Measurements from ENCODE around the gene NMRAL1.
A peak's percentile ranks its signal among the peaks of the same experiment; 100 is the strongest.

The NMRAL1 gene

DNA sequence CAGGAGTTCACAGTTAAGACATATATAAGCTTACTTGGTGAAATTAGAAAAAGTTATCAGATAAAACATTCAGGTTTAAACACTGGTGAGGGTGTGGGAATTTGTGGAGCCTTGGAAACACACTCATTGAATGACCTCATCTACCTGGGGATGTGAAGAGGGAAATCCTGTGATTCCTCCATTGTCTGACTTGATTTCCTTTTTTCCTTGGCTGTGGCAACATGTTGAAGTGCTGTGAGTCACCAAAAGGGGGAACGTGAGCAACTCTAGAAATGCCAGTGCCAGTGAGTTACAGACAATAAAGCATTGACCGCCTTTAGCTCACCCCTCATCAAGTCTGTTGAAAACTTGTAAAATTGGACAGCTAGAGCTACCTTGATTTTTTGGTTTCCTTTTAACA, 3.5 kb upstream of the NMRAL1 start:
- POLR2A ChIA-PET = no interaction called here
- CTCF ChIA-PET = interaction anchor here (0.7 to 2.3 kb wide), 3 partner anchors 23 to 1510 kb away, joined by 3 to 6 read pairs (median 3); no protein-coding TSS in a partner anchor
- Histone ChIP-seq H3K4me1 (ENCODE audit: control insufficient read depth, insufficient read depth, low read length) (peaks cover 7% of the 10 kb centered on the region; the same call in 1 of the 2 replicates), H3K36me3 (ENCODE audit: control insufficient read depth in 2 of 2, insufficient read depth in 1 of 2, low read length in 2 of 2) (no peaks in the 10 kb centered on the region; a peak in 1 of 3 replicates), H3K4me3 (ENCODE audit: low read depth, low read length) (no peak overlapping the region), H3K9me3 (ENCODE audit: control insufficient read depth, insufficient read depth, low read depth, low read length) (no peaks in the 10 kb centered on the region), H3K27ac (ENCODE audit: extremely low read depth, low read depth, low read length) (no peak overlapping the region)
- TF ChIP-seq SETDB1 (IDR thresholded peaks at IDR 0.05; ENCODE audit: insufficient read length, low read length) (no peak), PRDM1 (tag by site-specific recombination; IDR thresholded peaks at IDR 0.05) (peak; percentile 84), ZNF549 (tag by site-specific recombination; IDR thresholded peaks at IDR 0.05) (no peak), ZNF155 (tag by site-specific recombination; IDR thresholded peaks at IDR 0.05) (no peak), ZNF302 (tag by site-specific recombination; IDR thresholded peaks at IDR 0.05; ENCODE audit: low read depth) (no peak), GLI2 (tag by site-specific recombination; IDR thresholded peaks at IDR 0.05; ENCODE audit: borderline replicate concordance, low read depth) (no peak), ZNF701 (tag by site-specific recombination; IDR thresholded peaks at IDR 0.05) (0 out of 2 replicates have a peak, but pooled peaks have one; percentile 63), ZNF211 (tag by site-specific recombination; IDR thresholded peaks at IDR 0.05; ENCODE audit: low read depth) (no peak), ZEB2 (tag by site-specific recombination; IDR thresholded peaks at IDR 0.05) (0 out of 2 replicates have a peak, but pooled peaks have one; percentile 35), ZNF133 (tag by site-specific recombination; IDR thresholded peaks at IDR 0.05) (no peak), SCRT2 (tag by site-specific recombination; IDR thresholded peaks at IDR 0.05) (0 out of 2 replicates have a peak, but pooled peaks have one; percentile 41), OSR2 (tag by site-specific recombination; IDR thresholded peaks at IDR 0.05) (no peak)
- TF ChIP-seq, protein P1, sequence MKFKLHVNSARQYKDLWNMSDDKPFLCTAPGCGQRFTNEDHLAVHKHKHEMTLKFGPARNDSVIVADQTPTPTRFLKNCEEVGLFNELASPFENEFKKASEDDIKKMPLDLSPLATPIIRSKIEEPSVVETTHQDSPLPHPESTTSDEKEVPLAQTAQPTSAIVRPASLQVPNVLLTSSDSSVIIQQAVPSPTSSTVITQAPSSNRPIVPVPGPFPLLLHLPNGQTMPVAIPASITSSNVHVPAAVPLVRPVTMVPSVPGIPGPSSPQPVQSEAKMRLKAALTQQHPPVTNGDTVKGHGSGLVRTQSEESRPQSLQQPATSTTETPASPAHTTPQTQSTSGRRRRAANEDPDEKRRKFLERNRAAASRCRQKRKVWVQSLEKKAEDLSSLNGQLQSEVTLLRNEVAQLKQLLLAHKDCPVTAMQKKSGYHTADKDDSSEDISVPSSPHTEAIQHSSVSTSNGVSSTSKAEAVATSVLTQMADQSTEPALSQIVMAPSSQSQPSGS (tag by site-specific recombination; IDR thresholded peaks at IDR 0.05; ENCODE audit: low read depth) = peak; percentile 79
- TF ChIP-seq, protein P2, sequence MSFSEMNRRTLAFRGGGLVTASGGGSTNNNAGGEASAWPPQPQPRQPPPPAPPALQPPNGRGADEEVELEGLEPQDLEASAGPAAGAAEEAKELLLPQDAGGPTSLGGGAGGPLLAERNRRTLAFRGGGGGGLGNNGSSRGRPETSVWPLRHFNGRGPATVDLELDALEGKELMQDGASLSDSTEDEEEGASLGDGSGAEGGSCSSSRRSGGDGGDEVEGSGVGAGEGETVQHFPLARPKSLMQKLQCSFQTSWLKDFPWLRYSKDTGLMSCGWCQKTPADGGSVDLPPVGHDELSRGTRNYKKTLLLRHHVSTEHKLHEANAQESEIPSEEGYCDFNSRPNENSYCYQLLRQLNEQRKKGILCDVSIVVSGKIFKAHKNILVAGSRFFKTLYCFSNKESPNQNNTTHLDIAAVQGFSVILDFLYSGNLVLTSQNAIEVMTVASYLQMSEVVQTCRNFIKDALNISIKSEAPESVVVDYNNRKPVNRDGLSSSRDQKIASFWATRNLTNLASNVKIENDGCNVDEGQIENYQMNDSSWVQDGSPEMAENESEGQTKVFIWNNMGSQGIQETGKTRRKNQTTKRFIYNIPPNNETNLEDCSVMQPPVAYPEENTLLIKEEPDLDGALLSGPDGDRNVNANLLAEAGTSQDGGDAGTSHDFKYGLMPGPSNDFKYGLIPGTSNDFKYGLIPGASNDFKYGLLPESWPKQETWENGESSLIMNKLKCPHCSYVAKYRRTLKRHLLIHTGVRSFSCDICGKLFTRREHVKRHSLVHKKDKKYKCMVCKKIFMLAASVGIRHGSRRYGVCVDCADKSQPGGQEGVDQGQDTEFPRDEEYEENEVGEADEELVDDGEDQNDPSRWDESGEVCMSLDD (tag by site-specific recombination; IDR thresholded peaks at IDR 0.05) = no peak
- TF ChIP-seq, protein P3, sequence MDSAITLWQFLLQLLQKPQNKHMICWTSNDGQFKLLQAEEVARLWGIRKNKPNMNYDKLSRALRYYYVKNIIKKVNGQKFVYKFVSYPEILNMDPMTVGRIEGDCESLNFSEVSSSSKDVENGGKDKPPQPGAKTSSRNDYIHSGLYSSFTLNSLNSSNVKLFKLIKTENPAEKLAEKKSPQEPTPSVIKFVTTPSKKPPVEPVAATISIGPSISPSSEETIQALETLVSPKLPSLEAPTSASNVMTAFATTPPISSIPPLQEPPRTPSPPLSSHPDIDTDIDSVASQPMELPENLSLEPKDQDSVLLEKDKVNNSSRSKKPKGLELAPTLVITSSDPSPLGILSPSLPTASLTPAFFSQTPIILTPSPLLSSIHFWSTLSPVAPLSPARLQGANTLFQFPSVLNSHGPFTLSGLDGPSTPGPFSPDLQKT (IDR thresholded peaks at IDR 0.05; ENCODE audit: borderline replicate concordance, low read depth, low read length) = no peak

DNA sequence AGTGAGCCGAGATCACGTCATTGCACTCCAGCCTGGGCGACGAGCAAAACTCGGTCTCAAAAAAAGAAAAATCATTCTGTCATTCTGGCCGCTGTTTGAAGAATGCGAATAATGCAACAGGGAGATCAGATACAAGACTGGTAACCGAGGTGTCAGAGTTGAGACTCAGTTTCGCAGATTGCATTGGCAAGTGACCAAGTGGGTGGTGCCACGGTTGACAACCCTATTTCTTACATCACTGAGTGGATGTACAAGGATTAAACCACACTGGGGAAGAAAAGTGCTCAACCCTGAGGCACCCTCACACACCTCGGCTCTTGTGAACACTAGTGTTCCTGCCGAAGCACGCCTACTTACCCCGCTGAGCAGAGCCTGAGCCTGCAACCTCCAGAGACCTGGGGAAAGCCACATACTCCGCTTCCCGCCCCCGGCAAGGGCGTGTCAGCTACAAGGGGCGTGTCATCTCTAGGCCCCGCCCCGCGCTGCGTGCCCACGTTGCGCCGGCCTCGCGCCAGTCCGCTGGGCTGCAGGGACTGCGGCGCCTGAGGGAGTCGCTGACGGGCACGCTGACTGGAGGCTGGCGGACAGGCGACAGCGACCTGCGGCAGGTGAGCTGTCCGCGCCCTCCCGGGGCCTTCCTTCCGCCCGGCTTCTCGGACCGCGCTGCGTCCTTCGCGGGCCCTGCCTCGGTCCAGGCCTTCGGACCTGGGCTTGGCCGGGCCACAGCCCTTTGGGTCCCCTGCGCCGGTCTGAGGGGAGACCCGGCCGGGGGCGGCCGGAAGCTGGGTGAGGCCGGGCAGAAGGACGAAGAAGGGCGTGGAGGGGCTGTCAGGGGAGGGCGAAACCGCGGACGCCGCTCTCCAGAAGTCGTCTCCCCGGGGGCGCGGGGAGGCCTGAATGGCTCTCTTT, 1.7 kb upstream of the NMRAL1 start, which contains the start of gene HMOX2:
Gene HMOX2 (plus strand): TSS at position 519 of the 909 bp plus-strand sequence. CDS start 29,127 bp downstream, outside the sequence.
- no peaks in the 10 kb centered on the region; a peak in 1 of 3 replicates for H3K36me3 ChIP-seq (ENCODE audit: control insufficient read depth in 2 of 2, insufficient read depth in 1 of 2, low read length in 2 of 2)
- peak within 1 kb of the TSS; percentile 53; the same call in 1 of the 2 replicates for H3K27ac ChIP-seq (ENCODE audit: extremely low read depth, low read depth, low read length)
- H3K9me3 ChIP-seq (ENCODE audit: control insufficient read depth, insufficient read depth, low read depth, low read length) = no peaks in the 10 kb centered on the region
- ChIA-PET CTCF (interaction anchor here (0.6 to 1.3 kb wide), 6 partner anchors 10 to 50 kb away, joined by 3 to 8 read pairs (median 3); no protein-coding TSS in a partner anchor), POLR2A (interaction anchor here (0.6 to 2.3 kb wide), 8 partner anchors 11 to 258 kb away, joined by 3 to 8 read pairs (median 4); partner anchors contain the start of genes ANKS3, CDIP1, DNAAF8 and UBALD1)
- 0 out of 2 replicates have a peak, but pooled peaks cover 2% of the 10 kb centered on the region for H3K4me1 ChIP-seq (ENCODE audit: control insufficient read depth, insufficient read depth, low read length)
- H3K4me3 ChIP-seq (ENCODE audit: low read depth, low read length) = peak within 1 kb of the TSS; percentile 92
- TF ChIP-seq, protein P4, sequence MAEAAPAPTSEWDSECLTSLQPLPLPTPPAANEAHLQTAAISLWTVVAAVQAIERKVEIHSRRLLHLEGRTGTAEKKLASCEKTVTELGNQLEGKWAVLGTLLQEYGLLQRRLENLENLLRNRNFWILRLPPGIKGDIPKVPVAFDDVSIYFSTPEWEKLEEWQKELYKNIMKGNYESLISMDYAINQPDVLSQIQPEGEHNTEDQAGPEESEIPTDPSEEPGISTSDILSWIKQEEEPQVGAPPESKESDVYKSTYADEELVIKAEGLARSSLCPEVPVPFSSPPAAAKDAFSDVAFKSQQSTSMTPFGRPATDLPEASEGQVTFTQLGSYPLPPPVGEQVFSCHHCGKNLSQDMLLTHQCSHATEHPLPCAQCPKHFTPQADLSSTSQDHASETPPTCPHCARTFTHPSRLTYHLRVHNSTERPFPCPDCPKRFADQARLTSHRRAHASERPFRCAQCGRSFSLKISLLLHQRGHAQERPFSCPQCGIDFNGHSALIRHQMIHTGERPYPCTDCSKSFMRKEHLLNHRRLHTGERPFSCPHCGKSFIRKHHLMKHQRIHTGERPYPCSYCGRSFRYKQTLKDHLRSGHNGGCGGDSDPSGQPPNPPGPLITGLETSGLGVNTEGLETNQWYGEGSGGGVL (tag by site-specific recombination; IDR thresholded peaks at IDR 0.05) = peak; percentile 44
- TF ChIP-seq ZNF302 (tag by site-specific recombination; IDR thresholded peaks at IDR 0.05; ENCODE audit: low read depth) = no peak
- no peak; the same call in 1 of the 2 replicates for TF ChIP-seq ZNF341 (tag by site-specific recombination; IDR thresholded peaks at IDR 0.05; ENCODE audit: low read depth)
- TF ChIP-seq, protein P5, sequence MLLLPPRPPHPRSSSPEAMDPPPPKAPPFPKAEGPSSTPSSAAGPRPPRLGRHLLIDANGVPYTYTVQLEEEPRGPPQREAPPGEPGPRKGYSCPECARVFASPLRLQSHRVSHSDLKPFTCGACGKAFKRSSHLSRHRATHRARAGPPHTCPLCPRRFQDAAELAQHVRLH (tag by site-specific recombination; IDR thresholded peaks at IDR 0.05) = no peak
- no peak; the same call in 1 of the 2 replicates for TF ChIP-seq KLF16 (tag by site-specific recombination; IDR thresholded peaks at IDR 0.05)
- TF ChIP-seq, protein P6, sequence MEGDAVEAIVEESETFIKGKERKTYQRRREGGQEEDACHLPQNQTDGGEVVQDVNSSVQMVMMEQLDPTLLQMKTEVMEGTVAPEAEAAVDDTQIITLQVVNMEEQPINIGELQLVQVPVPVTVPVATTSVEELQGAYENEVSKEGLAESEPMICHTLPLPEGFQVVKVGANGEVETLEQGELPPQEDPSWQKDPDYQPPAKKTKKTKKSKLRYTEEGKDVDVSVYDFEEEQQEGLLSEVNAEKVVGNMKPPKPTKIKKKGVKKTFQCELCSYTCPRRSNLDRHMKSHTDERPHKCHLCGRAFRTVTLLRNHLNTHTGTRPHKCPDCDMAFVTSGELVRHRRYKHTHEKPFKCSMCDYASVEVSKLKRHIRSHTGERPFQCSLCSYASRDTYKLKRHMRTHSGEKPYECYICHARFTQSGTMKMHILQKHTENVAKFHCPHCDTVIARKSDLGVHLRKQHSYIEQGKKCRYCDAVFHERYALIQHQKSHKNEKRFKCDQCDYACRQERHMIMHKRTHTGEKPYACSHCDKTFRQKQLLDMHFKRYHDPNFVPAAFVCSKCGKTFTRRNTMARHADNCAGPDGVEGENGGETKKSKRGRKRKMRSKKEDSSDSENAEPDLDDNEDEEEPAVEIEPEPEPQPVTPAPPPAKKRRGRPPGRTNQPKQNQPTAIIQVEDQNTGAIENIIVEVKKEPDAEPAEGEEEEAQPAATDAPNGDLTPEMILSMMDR (tag by site-specific recombination; IDR thresholded peaks at IDR 0.05) = peak; percentile 94
- no peak for TF ChIP-seq ZNF670 (tag by site-specific recombination; IDR thresholded peaks at IDR 0.05; ENCODE audit: low read depth)
- TF ChIP-seq GFI1B (tag by site-specific recombination; IDR thresholded peaks at IDR 0.05) = no peak
- TF ChIP-seq ZXDB (tag by site-specific recombination; IDR thresholded peaks at IDR 0.05) = peak; percentile 80
- TF ChIP-seq FEZF1 (tag by site-specific recombination; IDR thresholded peaks at IDR 0.05) = no peak

Data from HEK293 (cell line).